H1 (cell line): Measurements from ENCODE around the gene SNAPC1. TPM values are rescaled to one million over a fixed set of nuclear protein-coding genes. Genes with fewer than 3 reads are reported as not detected.

Experiments used
- CTCF ChIA-PET: fragments of 300-600 bp; sonication (Branson Sonifier 250); formaldehyde crosslinking; loops from one replicate; lab custom pipeline; 2021; ENCODE audit not compliant: partially characterized antibody; lab: Charles Lee
- POLR2A ChIA-PET: fragments of 300-600 bp; sonication (Branson Sonifier 250); formaldehyde crosslinking; loops from one replicate; lab custom pipeline; 2021; ENCODE audit warnings: inconsistent platforms; ENCODE audit not compliant: partially characterized antibody; lab: Charles Lee
- DNase-seq, 2 experiments: peaks; one replicate each; pipeline versions ENCODE4 v3.0.0 to v3.0.0-alpha.2; 2010 to 2022; ENCODE audit warnings: low spot score in 2 of 2, low read depth in 1 of 2, mixed read lengths in 1 of 2
- FAIRE-seq: peaks from 2 replicates; lab custom pipeline; 2011; peaks lifted over from hg19 to GRCh38; lab: Jason Lieb, UNC
- H2AFZ ChIP-seq: 2 replicates; pipeline ENCODE4 v1.8.1; 2012; ENCODE audit warnings: low read length, inconsistent platforms
- H2AK5ac ChIP-seq: 2 replicates; pipeline ENCODE4 v1.6.1; 2013; ENCODE audit warnings: low read depth, low read length
- H2BK120ac ChIP-seq: replicated peaks from 2 replicates; pipeline ENCODE3; 2013; ENCODE audit warnings: low read depth, low read length, inconsistent platforms
- H2BK12ac ChIP-seq: 2 replicates; pipeline ENCODE4 v1.6.1; 2013; ENCODE audit warnings: low read depth, low read length
- H2BK15ac ChIP-seq: 2 replicates; pipeline ENCODE4 v1.6.1; 2013; ENCODE audit warnings: low read length
- H2BK20ac ChIP-seq: 2 replicates; pipeline ENCODE4 v1.6.1; 2013; ENCODE audit warnings: low read length
- H2BK5ac ChIP-seq: 2 replicates; pipeline ENCODE4 v1.6.1; 2013; ENCODE audit warnings: low read depth, low read length
- H3K14ac ChIP-seq: 2 replicates; pipeline ENCODE4 v1.6.1; 2013; ENCODE audit warnings: inconsistent platforms; ENCODE audit not compliant: insufficient read length
- H3K18ac ChIP-seq: 2 replicates; pipeline ENCODE4 v1.6.1; 2013; ENCODE audit warnings: low read length; ENCODE audit errors: extremely low read depth
- H3K23ac ChIP-seq: 2 replicates; pipeline ENCODE4 v1.6.1; 2013; ENCODE audit warnings: inconsistent platforms; ENCODE audit not compliant: insufficient read length
- H3K23me2 ChIP-seq: 2 replicates; pipeline ENCODE4 v1.6.1; 2013; ENCODE audit warnings: low read depth, low read length
- H3K27ac ChIP-seq: 2 replicates; pipeline ENCODE4 v1.6.1; 2011; ENCODE audit warnings: low read depth, low read length, inconsistent platforms
- H3K27me3 ChIP-seq, 4 experiments: replicated peaks in 1 of 4; 1 replicate in 1 of 4; 2 replicates in 3 of 4; pipeline versions ENCODE4 v1.6.1 to v1.8.1; 2011 to 2013; ENCODE audit warnings: low read length in 3 of 4, mild to moderate bottlenecking in 3 of 4, inconsistent platforms in 2 of 4, mixed read lengths in 2 of 4, moderate library complexity in 1 of 4; ENCODE audit not compliant: control insufficient read depth in 3 of 4, insufficient read depth in 3 of 4; ENCODE audit errors: extremely low read depth in 1 of 4
- H3K36me3 ChIP-seq, 4 experiments: 2 replicates each; pipeline versions ENCODE4 v1.6.1 to v1.8.1; 2011 to 2013; ENCODE audit warnings: mild to moderate bottlenecking in 4 of 4, low read length in 3 of 4, moderate library complexity in 2 of 4, control low read depth in 1 of 4, inconsistent platforms in 1 of 4; ENCODE audit not compliant: insufficient read depth in 4 of 4, control insufficient read depth in 2 of 4
- H3K4ac ChIP-seq: replicated peaks from 2 replicates; pipeline ENCODE3; 2013; ENCODE audit warnings: low read length, low read depth, mixed read lengths, inconsistent platforms; ENCODE audit not compliant: insufficient read length
- H3K4me1 ChIP-seq, 4 experiments: replicated peaks in 1 of 4; 1 replicate in 1 of 4; 2 replicates in 3 of 4; pipeline versions ENCODE4 v1.6.1 to v1.8.1; 2011 to 2013; ENCODE audit warnings: low read length in 3 of 4, inconsistent platforms in 2 of 4, mixed read lengths in 1 of 4; ENCODE audit not compliant: insufficient read depth in 4 of 4, control insufficient read depth in 3 of 4
- H3K4me2 ChIP-seq, 2 experiments: 2 replicates each; pipeline versions ENCODE4 v1.6.1 to v1.8.1; 2011 to 2013; ENCODE audit warnings: low read depth in 2 of 2, low read length in 2 of 2, control low read depth in 1 of 2, inconsistent platforms in 1 of 2, mild to moderate bottlenecking in 1 of 2; ENCODE audit not compliant: insufficient read depth in 1 of 2
- H3K4me3 ChIP-seq, 4 experiments: fragments of 200-600, 300-600 bp in 1 of 4; sonication (generic), shearing (Covaris generic), sonication (Bioruptor Twin) in 1 of 4; 2 replicates each; pipeline versions ENCODE4 v1.5.1 to v1.8.1; 2011 to 2016; ENCODE audit warnings: low read length in 4 of 4, low read depth in 3 of 4, control low read depth in 2 of 4, inconsistent platforms in 2 of 4, mild to moderate bottlenecking in 2 of 4, mixed read lengths in 1 of 4, moderate library complexity in 1 of 4; ENCODE audit not compliant: insufficient read depth in 2 of 4; ENCODE audit errors: extremely low read depth in 1 of 4
- H3K56ac ChIP-seq: replicated peaks from 2 replicates; pipeline ENCODE3; 2013; ENCODE audit warnings: low read depth, mild to moderate bottlenecking, mixed read lengths, low read length, inconsistent platforms; ENCODE audit not compliant: insufficient read length
- H3K79me1 ChIP-seq: 2 replicates; pipeline ENCODE4 v1.6.1; 2013; ENCODE audit warnings: low read depth, low read length, control low read depth
- H3K79me2 ChIP-seq, 2 experiments: 2 replicates each; pipeline versions ENCODE4 v1.6.1 to v1.8.1; 2012 to 2013; ENCODE audit warnings: low read length in 2 of 2, mild to moderate bottlenecking in 2 of 2, inconsistent platforms in 1 of 2; ENCODE audit not compliant: insufficient read depth in 2 of 2, control insufficient read depth in 1 of 2
- H3K9ac ChIP-seq, 4 experiments: replicated peaks in 1 of 4; 1 replicate in 1 of 4; 2 replicates in 3 of 4; pipeline versions ENCODE4 v1.6.1 to v1.8.1; 2011 to 2013; ENCODE audit warnings: low read depth in 3 of 4, low read length in 3 of 4, control low read depth in 2 of 4, mild to moderate bottlenecking in 2 of 4, moderate library complexity in 2 of 4, inconsistent platforms in 1 of 4; ENCODE audit errors: extremely low read depth in 1 of 4
- H3K9me3 ChIP-seq, 2 experiments: 2 replicates each; pipeline versions ENCODE4 v1.6.1 to v1.8.1; 2012 to 2013; ENCODE audit warnings: mild to moderate bottlenecking in 2 of 2, moderate library complexity in 2 of 2, control low read depth in 1 of 2, inconsistent platforms in 1 of 2, low read depth in 1 of 2, low read length in 1 of 2, mixed read lengths in 1 of 2; ENCODE audit not compliant: insufficient read depth in 2 of 2
- H4K20me1 ChIP-seq, 2 experiments: replicated peaks in 1 of 2; 2 replicates each; pipeline versions ENCODE3 to v1.8.1; 2011 to 2013; ENCODE audit warnings: inconsistent platforms in 2 of 2, low read length in 2 of 2, mild to moderate bottlenecking in 1 of 2; ENCODE audit not compliant: insufficient read depth in 2 of 2, control insufficient read depth in 1 of 2
- H4K5ac ChIP-seq: 2 replicates; pipeline ENCODE4 v1.6.1; 2013; ENCODE audit warnings: low read length, low read depth, mixed read lengths, inconsistent platforms; ENCODE audit not compliant: insufficient read length
- H4K8ac ChIP-seq: 2 replicates; pipeline ENCODE4 v1.8.0; 2013; ENCODE audit warnings: mild to moderate bottlenecking, moderate library complexity, low read length, inconsistent platforms; ENCODE audit not compliant: insufficient read depth; ENCODE audit errors: extremely low read depth
- H4K91ac ChIP-seq: replicated peaks from 2 replicates; pipeline ENCODE3; 2013; ENCODE audit warnings: low read length, mixed read lengths, inconsistent platforms; ENCODE audit not compliant: insufficient read length
- ASH2L ChIP-seq: fragments of 200-600, 300-600 bp; sonication (generic); IDR thresholded peaks from one replicate; pipeline ENCODE4 v1.7.1; 2017; ENCODE audit warnings: low read length
- BRCA1 ChIP-seq: IDR thresholded peaks from 2 replicates; pipeline ENCODE4 v1.6.1; 2012; ENCODE audit warnings: low read depth, low read length, improper control_type of control experiment
- CBX5 ChIP-seq: fragments of 300-800, 300-1000 bp; sonication (generic); IDR thresholded peaks from 2 replicates; pipeline ENCODE4 v1.7.1; 2016; ENCODE audit warnings: antibody characterized with exemption, low read length, low read depth
- CHD2 ChIP-seq: IDR thresholded peaks from 2 replicates; pipeline ENCODE4 v1.6.1; 2012; ENCODE audit warnings: low read length, improper control_type of control experiment
- EGR1 ChIP-seq: IDR thresholded peaks from 2 replicates; pipeline ENCODE4 v1.6.1; 2011; ENCODE audit warnings: low read depth, low read length, borderline replicate concordance
- EZH2 ChIP-seq: fragments of 200-600 bp; sonication (generic); IDR thresholded peaks from 2 replicates; pipeline ENCODE4 v1.7.1; 2012; ENCODE audit warnings: low read depth, mild to moderate bottlenecking, moderate library complexity, low read length, inconsistent platforms; ENCODE audit not compliant: severe bottlenecking
- GTF2F1 ChIP-seq: IDR thresholded peaks from 2 replicates; pipeline ENCODE4 v1.6.1; 2012; ENCODE audit warnings: low read depth, low read length, improper control_type of control experiment, borderline replicate concordance
- KDM5A ChIP-seq: fragments of 200-600 bp; IDR thresholded peaks from 2 replicates; pipeline ENCODE4 v1.7.1; 2012; ENCODE audit warnings: mild to moderate bottlenecking, low read length, inconsistent platforms, mixed read lengths
- POU5F1 ChIP-seq: IDR thresholded peaks from 2 replicates; pipeline ENCODE4 v1.6.1; 2011; ENCODE audit warnings: low read depth, mild to moderate bottlenecking, low read length, moderate library complexity
- SIX5 ChIP-seq: IDR thresholded peaks from 2 replicates; pipeline ENCODE4 v1.6.1; 2011; ENCODE audit warnings: mild to moderate bottlenecking, low read depth, low read length
- SRF ChIP-seq: IDR thresholded peaks from 2 replicates; pipeline ENCODE4 v1.6.1; 2011; ENCODE audit warnings: mild to moderate bottlenecking, low read depth, low read length, moderate library complexity
- SUZ12 ChIP-seq: fragments of 200-600 bp; sonication (generic); IDR thresholded peaks from 2 replicates; pipeline ENCODE4 v1.6.1; 2012; ENCODE audit warnings: mild to moderate bottlenecking, inconsistent platforms, low read length, moderate library complexity, mixed read lengths
- ZNF274 ChIP-seq: IDR thresholded peaks from 2 replicates; pipeline ENCODE4 v1.7.0; 2012; ENCODE audit warnings: low read length, borderline replicate concordance; ENCODE audit errors: extremely low read depth
- WGBS, 2 experiments: shearing (Covaris generic) in 1 of 2; methylation state at CpG; one replicate each; pipeline versions ENCODE4 v1.1.6 to v1.1.7; 2013 to 2015; ENCODE audit warnings: low lambda C conversion rate in 2 of 2, mixed read lengths in 2 of 2, inconsistent platforms in 1 of 2, low coverage in 1 of 2, missing lambda C conversion rate in 1 of 2; ENCODE audit not compliant: insufficient replicate concordance in 2 of 2, insufficient coverage in 1 of 2, insufficient read length in 1 of 2; ENCODE audit errors: extremely low coverage in 1 of 2, missing lambda C conversion rate in 1 of 2; 5-methylcytosine and 5-hydroxymethylcytosine counted together
- polyA plus RNA-seq, 7 experiments: library from polyadenylated mRNA; depleted of rRNA in 3 of 7; stranded (reverse) in 5 of 7; unstranded in 2 of 7; fragments of >200 nt in 5 of 7; fragments of 200-250 nt in 2 of 7; gene quantifications; 1 replicate in 5 of 7; 2 replicates in 1 of 7; 4 replicates in 1 of 7; pipeline versions ENCODE4 v1.2.1 to v1.2.3, GENCODE V29; 2011 to 2013; ENCODE audit warnings: missing spikeins in 2 of 7, mixed read lengths in 2 of 7
- total RNA-seq: library from RNA; stranded (reverse); fragmentation: NEBNext Ultra II Directional; extraction: Animal tissue kit (Norgen Biotek cat#: 25700); gene quantifications from 2 replicates; pipeline ENCODE4 v1.2.1, GENCODE V29; 2021

SNAPC1 gene
- total and polyA plus RNA-seq, 2 of the 8 experiments (the other 6 are each of a cell fraction or from before 2014, with no cell fraction given): 5.8 to 11.1 TPM

DNA sequence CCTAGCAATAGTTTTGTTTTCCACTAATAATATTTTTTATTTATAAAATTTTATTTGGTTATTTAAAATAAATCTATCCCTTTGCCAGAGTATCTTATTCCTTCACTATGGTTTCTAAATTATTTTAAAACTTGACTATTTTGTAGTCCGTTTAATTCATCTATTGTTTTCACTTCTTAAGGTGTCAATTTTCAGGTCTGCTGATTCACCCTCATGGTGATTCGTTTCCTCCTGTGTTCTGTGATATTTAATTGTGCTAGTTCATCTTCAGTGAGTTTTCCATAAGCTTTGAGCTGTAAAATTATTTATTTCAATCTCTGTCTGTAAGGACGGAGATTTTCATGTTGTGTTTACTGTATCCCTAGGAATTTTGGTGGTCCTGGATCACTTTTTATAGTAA is 70.6 kb downstream of the SNAPC1 start:
- Histone ChIP-seq H3K4me1 (peaks cover 0 to 4% (median 2%) of the 10 kb centered on the region in 4 experiments; a peak in 4 of 7 replicates), H4K20me1 (no peaks in the 10 kb centered on the region), H3K23ac (no peak overlapping the region), H3K56ac (no peak overlapping the region), H3K4ac (no peak overlapping the region), H3K27me3 (no peaks in the 10 kb centered on the region), H2BK12ac (no peak overlapping the region), H4K91ac (no peak overlapping the region), H3K4me2 (no peak overlapping the region), H3K79me2 (no peaks in the 10 kb centered on the region), H2BK120ac (no peak overlapping the region), H3K79me1 (no peaks in the 10 kb centered on the region), H2BK20ac (no peak overlapping the region), H3K27ac (no peak overlapping the region), H3K14ac (no peak overlapping the region), H3K9ac (no peak overlapping the region), H2AK5ac (no peak overlapping the region), H2BK5ac (no peak overlapping the region), H3K36me3 (no peaks in the 10 kb centered on the region), H2BK15ac (no peak overlapping the region), H3K4me3 (no peak overlapping the region), H3K18ac (no peak overlapping the region), H2AFZ (no peak overlapping the region), H4K8ac (no peak overlapping the region), H3K9me3 (no peaks in the 10 kb centered on the region), H4K5ac (no peak overlapping the region), H3K23me2 (no peaks in the 10 kb centered on the region)
- TF ChIP-seq KDM5A (no peak), EZH2 (no peak), SIX5 (no peak), ZNF274 (no peak), SUZ12 (no peak), BRCA1 (no peak), CBX5 (no peak), POU5F1 (no peak), ASH2L (no peak), GTF2F1 (no peak), SRF (no peak), CHD2 (no peak), EGR1 (no peak)
- no peak for FAIRE-seq
- DNase-seq: no peak
- POLR2A ChIA-PET: no interaction called here
- WGBS, 2 experiments: 89% methylated on average over 3 of the region's 3 CpGs; no CpG with 5 or more reads in 1 of the 2 experiments
- CTCF ChIA-PET: interaction anchor here (1.2 kb wide), 1 partner anchor 18 kb away, joined by 3 read pairs; no protein-coding TSS in a partner anchor
